HL-60 (cell line): ENCODE results near the gene CTSH.

ENCODE experiments used
- DNase-seq, 2 experiments: peaks; one replicate each; pipeline ENCODE4 v3.0.0-alpha.2; 2010 to 2020; ENCODE audit warnings: low read depth in 1 of 2, low spot score in 1 of 2
- H3K27ac ChIP-seq: fragments of 250-450 bp; sonication (Bioruptor Pico); replicated peaks from 2 replicates; pipeline ENCODE4 v1.5.1; 2020; ENCODE audit warnings: mild to moderate bottlenecking, moderate library complexity
- H3K27me3 ChIP-seq: fragments of 250-450 bp; sonication (Bioruptor Pico); 2 replicates; pipeline ENCODE4 v1.5.1; 2021; ENCODE audit warnings: mild to moderate bottlenecking, moderate library complexity; ENCODE audit not compliant: insufficient read depth, poor library complexity, severe bottlenecking
- H3K4me3 ChIP-seq: replicated peaks from 2 replicates; pipeline ENCODE4 v1.5.1; 2011; ENCODE audit warnings: mild to moderate bottlenecking, control low read depth, low read length; ENCODE audit not compliant: insufficient read depth
- GABPA ChIP-seq: IDR thresholded peaks from 2 replicates; pipeline ENCODE4 v1.6.1; 2012; ENCODE audit warnings: low read depth
- POLR2AphosphoS5 ChIP-seq: IDR thresholded peaks from 2 replicates; pipeline ENCODE4 v1.6.1; 2012; ENCODE audit warnings: low read depth
- SPI1 ChIP-seq: IDR thresholded peaks from 2 replicates; pipeline ENCODE4 v1.6.1; 2012; ENCODE audit warnings: low read depth, mild to moderate bottlenecking, borderline replicate concordance
- TF ChIP-seq, protein P1 (sequence below): IDR thresholded peaks from 2 replicates; pipeline ENCODE4 v1.6.1; 2012; ENCODE audit warnings: low read depth; ENCODE audit not compliant: insufficient replicate concordance
- TF ChIP-seq, protein P2 (sequence below): IDR thresholded peaks from one replicate; pipeline ENCODE4 v1.5.1; 2011; ENCODE audit warnings: low read length, control low read depth, inconsistent platforms; ENCODE audit not compliant: insufficient read depth

The CTSH gene

DNA sequence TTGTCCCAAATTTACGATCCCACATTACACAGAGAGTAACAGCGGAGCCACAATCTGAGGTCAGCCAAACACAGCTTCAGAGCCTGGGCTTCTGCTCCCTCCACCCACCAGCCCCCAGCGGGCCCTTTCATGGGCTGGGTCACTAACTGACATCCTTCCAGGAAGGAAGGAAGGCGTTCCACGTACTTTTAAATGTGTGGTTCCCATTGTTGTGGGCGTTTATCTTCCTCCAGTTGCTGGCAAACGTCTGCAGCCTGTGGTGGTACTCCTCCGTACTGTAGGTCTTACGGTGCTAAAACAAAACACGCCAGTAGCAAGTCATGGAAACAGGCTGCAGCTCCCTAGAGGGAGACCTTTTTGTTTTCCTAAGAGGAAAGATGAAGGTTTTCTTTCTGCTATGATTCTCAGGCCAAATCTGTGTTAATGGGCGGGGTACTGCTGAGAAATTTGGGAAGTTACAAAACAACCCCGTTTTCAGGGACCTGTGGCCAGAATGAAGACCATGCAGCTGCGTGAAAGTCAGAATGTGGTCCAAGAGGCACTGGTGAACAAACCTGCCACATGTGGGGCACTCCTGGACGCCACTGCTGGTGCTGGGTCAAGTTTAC, 7.6 kb downstream of the CTSH start:
- peak in 1 of 2 experiments; percentile 50 for DNase-seq
- H3K4me3 ChIP-seq = no peak overlapping the region
- no peak for TF ChIP-seq SPI1
- TF ChIP-seq, protein P1, sequence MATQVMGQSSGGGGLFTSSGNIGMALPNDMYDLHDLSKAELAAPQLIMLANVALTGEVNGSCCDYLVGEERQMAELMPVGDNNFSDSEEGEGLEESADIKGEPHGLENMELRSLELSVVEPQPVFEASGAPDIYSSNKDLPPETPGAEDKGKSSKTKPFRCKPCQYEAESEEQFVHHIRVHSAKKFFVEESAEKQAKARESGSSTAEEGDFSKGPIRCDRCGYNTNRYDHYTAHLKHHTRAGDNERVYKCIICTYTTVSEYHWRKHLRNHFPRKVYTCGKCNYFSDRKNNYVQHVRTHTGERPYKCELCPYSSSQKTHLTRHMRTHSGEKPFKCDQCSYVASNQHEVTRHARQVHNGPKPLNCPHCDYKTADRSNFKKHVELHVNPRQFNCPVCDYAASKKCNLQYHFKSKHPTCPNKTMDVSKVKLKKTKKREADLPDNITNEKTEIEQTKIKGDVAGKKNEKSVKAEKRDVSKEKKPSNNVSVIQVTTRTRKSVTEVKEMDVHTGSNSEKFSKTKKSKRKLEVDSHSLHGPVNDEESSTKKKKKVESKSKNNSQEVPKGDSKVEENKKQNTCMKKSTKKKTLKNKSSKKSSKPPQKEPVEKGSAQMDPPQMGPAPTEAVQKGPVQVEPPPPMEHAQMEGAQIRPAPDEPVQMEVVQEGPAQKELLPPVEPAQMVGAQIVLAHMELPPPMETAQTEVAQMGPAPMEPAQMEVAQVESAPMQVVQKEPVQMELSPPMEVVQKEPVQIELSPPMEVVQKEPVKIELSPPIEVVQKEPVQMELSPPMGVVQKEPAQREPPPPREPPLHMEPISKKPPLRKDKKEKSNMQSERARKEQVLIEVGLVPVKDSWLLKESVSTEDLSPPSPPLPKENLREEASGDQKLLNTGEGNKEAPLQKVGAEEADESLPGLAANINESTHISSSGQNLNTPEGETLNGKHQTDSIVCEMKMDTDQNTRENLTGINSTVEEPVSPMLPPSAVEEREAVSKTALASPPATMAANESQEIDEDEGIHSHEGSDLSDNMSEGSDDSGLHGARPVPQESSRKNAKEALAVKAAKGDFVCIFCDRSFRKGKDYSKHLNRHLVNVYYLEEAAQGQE = no peak
- TF ChIP-seq, protein P2, sequence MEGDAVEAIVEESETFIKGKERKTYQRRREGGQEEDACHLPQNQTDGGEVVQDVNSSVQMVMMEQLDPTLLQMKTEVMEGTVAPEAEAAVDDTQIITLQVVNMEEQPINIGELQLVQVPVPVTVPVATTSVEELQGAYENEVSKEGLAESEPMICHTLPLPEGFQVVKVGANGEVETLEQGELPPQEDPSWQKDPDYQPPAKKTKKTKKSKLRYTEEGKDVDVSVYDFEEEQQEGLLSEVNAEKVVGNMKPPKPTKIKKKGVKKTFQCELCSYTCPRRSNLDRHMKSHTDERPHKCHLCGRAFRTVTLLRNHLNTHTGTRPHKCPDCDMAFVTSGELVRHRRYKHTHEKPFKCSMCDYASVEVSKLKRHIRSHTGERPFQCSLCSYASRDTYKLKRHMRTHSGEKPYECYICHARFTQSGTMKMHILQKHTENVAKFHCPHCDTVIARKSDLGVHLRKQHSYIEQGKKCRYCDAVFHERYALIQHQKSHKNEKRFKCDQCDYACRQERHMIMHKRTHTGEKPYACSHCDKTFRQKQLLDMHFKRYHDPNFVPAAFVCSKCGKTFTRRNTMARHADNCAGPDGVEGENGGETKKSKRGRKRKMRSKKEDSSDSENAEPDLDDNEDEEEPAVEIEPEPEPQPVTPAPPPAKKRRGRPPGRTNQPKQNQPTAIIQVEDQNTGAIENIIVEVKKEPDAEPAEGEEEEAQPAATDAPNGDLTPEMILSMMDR = no peak
- no peak for TF ChIP-seq POLR2AphosphoS5
- no peak for TF ChIP-seq GABPA
- H3K27me3 ChIP-seq = no peaks in the 10 kb centered on the region
- peak overlapping the region; percentile 32 for H3K27ac ChIP-seq

DNA sequence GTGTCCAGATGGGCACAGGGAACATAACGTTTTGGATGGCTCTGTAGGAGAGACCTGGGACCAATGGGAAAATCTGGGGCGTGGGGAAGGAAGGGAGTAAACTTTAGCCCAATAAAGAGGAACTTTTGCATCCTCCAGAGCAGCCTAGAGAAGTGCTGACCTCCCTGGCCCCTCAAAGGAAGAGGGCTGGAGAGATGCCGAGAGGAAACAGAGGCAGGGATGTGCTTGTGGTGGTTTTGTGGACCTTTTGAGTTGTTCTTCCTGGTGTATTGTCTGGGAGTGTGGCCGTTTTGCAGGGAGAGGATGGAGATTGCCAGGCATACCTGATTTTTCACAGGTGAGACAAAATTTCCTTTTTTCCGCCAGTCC, 10.2 kb downstream of the CTSH start:
- Histone ChIP-seq H3K27ac (no peak overlapping the region), H3K4me3 (no peak overlapping the region), H3K27me3 (no peaks in the 10 kb centered on the region)
- TF ChIP-seq GABPA (no peak), SPI1 (no peak), POLR2AphosphoS5 (no peak)
- TF ChIP-seq, protein P1 = no peak
- TF ChIP-seq, protein P2 = no peak
- DNase-seq = no peak

DNA sequence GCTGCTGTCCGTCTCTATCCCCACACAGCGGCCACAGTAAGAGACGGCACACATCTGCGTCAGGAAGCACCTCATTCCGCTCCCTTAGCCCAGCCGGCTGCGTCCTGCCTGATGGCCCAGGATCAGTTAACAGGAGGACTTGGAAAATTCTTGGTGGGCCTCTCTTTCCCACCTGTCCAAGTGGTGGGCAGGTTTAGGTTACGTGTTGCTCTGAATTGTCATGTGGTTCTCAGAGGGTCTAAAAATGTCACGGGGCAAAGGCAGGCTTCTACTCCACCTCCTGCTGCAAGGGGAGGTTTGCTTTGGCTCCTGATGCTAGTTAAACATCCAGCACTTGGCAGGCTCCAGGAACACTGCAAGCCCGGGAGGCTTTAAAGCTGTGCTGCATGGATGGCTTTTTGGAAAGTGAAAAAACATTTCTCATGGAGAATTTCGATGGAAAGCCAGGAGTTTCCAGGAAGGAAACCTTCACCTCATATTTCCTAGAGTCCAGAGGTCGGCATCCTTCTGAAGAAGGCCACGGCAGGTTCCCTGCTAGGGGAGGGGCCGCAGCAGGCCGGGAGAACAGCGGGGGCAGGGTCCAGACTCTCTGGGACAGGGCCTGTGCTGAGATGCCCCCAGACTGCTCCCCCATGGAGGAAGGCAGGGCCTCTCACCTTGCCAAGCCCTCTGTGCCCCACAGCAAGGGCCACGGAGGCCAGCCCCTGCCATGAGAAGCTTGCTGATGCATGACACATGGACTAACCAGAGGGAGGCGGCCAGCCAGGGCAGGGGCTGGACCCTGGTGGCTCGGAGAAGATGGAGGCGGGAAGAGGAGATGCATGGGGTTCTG, 10.8 kb downstream of the CTSH start:
- H3K27ac ChIP-seq = no peak overlapping the region
- DNase-seq = no peak

More for the DNA sequence above, 10.8 kb downstream of the CTSH start:
- Histone ChIP-seq H3K27me3 (no peaks in the 10 kb centered on the region), H3K4me3 (no peak overlapping the region)
- TF ChIP-seq GABPA (no peak), SPI1 (no peak), POLR2AphosphoS5 (no peak)
- TF ChIP-seq, protein P1 = no peak
- TF ChIP-seq, protein P2 = no peak
